Measurements from ENCODE around the gene ATG9A.

DNA sequence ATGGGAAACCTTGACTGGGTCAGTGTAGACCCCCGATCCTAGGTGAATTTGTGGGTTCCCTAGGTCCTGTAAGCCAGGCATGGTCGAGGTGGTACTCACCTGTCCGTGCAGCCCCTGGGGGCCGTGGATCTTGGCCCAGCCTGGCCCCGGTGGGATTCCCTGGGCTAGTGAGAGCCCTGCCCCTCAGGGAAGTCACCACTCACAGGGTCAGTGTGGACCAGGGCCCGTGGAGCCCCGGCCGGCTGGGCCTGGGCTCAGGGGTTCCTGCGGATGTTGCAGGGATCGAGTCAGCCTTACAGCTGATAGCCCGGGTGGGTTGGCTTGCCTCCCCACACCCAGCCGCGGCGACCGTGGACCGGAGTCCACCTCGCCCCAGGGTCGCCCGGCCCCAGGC lies 528 bp downstream of the ATG9A start:
- TF ChIP-seq, protein P1, sequence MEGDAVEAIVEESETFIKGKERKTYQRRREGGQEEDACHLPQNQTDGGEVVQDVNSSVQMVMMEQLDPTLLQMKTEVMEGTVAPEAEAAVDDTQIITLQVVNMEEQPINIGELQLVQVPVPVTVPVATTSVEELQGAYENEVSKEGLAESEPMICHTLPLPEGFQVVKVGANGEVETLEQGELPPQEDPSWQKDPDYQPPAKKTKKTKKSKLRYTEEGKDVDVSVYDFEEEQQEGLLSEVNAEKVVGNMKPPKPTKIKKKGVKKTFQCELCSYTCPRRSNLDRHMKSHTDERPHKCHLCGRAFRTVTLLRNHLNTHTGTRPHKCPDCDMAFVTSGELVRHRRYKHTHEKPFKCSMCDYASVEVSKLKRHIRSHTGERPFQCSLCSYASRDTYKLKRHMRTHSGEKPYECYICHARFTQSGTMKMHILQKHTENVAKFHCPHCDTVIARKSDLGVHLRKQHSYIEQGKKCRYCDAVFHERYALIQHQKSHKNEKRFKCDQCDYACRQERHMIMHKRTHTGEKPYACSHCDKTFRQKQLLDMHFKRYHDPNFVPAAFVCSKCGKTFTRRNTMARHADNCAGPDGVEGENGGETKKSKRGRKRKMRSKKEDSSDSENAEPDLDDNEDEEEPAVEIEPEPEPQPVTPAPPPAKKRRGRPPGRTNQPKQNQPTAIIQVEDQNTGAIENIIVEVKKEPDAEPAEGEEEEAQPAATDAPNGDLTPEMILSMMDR (IDR thresholded peaks at IDR 0.05; ENCODE audit: poor library complexity, severe bottlenecking) = no peak
- TF ChIP-seq EZH2 (IDR thresholded peaks at IDR 0.05; ENCODE audit: borderline replicate concordance, insufficient read depth, low read length, poor library complexity, severe bottlenecking) (no peak), RAD21 (conservative IDR thresholded peaks at IDR 0.05) (no peak), EP300 (conservative IDR thresholded peaks at IDR 0.05; ENCODE audit: poor library complexity, severe bottlenecking) (no peak), POLR2AphosphoS5 (IDR thresholded peaks at IDR 0.05) (no peak), TAF1 (IDR thresholded peaks at IDR 0.05; ENCODE audit: low read depth) (peak; percentile 48), SMC3 (conservative IDR thresholded peaks at IDR 0.05; ENCODE audit: poor library complexity) (no peak)
- TF ChIP-seq, protein P2, sequence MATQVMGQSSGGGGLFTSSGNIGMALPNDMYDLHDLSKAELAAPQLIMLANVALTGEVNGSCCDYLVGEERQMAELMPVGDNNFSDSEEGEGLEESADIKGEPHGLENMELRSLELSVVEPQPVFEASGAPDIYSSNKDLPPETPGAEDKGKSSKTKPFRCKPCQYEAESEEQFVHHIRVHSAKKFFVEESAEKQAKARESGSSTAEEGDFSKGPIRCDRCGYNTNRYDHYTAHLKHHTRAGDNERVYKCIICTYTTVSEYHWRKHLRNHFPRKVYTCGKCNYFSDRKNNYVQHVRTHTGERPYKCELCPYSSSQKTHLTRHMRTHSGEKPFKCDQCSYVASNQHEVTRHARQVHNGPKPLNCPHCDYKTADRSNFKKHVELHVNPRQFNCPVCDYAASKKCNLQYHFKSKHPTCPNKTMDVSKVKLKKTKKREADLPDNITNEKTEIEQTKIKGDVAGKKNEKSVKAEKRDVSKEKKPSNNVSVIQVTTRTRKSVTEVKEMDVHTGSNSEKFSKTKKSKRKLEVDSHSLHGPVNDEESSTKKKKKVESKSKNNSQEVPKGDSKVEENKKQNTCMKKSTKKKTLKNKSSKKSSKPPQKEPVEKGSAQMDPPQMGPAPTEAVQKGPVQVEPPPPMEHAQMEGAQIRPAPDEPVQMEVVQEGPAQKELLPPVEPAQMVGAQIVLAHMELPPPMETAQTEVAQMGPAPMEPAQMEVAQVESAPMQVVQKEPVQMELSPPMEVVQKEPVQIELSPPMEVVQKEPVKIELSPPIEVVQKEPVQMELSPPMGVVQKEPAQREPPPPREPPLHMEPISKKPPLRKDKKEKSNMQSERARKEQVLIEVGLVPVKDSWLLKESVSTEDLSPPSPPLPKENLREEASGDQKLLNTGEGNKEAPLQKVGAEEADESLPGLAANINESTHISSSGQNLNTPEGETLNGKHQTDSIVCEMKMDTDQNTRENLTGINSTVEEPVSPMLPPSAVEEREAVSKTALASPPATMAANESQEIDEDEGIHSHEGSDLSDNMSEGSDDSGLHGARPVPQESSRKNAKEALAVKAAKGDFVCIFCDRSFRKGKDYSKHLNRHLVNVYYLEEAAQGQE (IDR thresholded peaks at IDR 0.05; ENCODE audit: borderline replicate concordance) = no peak
